Left cardiac atrium (tissue), 4 donors: Measurements from ENCODE around the gene OLFM3. TPM values are rescaled to one million over a fixed set of nuclear protein-coding genes. Genes with fewer than 3 reads are reported as not detected.

ENCODE experiments used
- ATAC-seq, 2 donors: fragments of 200-7000 bp; cut with Tn5 transposase; one replicate each; pipeline ENCODE4 v1.9.1; 2020; ENCODE audit warnings: mild to moderate bottlenecking in 2 of 2, moderate library complexity in 2 of 2
- DNase-seq: peaks from one replicate; pipeline ENCODE4 v3.0.0-alpha.2; 2020
- intact Hi-C, 2 donors: fragments of 100-400 bp; cut with DNase I; formaldehyde crosslinking; loops; one replicate each; pipeline versions ENCODE4 v1.14.1 to v1.15.1; 2022 to 2023
- total RNA-seq, 2 donors: library from RNA; stranded (reverse); fragmentation: NEBNext Ultra II Directional; extraction: Animal tissue kit (Norgen Biotek cat#: 25700); gene quantifications; one replicate each; pipeline ENCODE4 v1.2.1, GENCODE V29; 2021
- donor health status: DM: no; HTN: yes; CAD: no.
- donor health status: DM: no; HTN: yes; CAD: no; lungs with severe emphysema.
- donor health status: DM: yes; HTN: yes; CAD: no.
- donor health status: Dilated cardiomyopathy.

The OLFM3 gene
- total RNA-seq, 2 donors from 2014 or later, result not detected

- DNase-seq, result no peak
- intact Hi-C loops, result no loop called here
- ATAC-seq, result no peak
Observed at GRCh38 chr1:101959456-101959855, 37.3 kb downstream of the OLFM3 start.

GRCh38 chr1:101957771-101958170 lies 39.0 kb downstream of the OLFM3 start:
- DNase-seq (no peak), ATAC-seq (no peak)
- intact Hi-C loops, result no loop called here

- DNase-seq (no peak), ATAC-seq (no peak)
- intact Hi-C loops, result no loop called here
Observed at GRCh38 chr1:101953623-101954022, 43.1 kb downstream of the OLFM3 start.

- DNase-seq (no peak), ATAC-seq (no peak)
- intact Hi-C loops, result no loop called here
Observed at GRCh38 chr1:101945884-101946283, 50.8 kb downstream of the OLFM3 start.

- intact Hi-C loops, result no loop called here
- ATAC-seq, result no peak
- DNase-seq, result no peak
Observed at GRCh38 chr1:101943237-101943636, 53.5 kb downstream of the OLFM3 start.

GRCh38 chr1:101942516-101943193 lies 54.1 kb downstream of the OLFM3 start:
- DNase-seq, result no peak
- no peak for ATAC-seq

GRCh38 chr1:101938681-101939080 lies 58.0 kb downstream of the OLFM3 start:
- intact Hi-C loops, result no loop called here
- DNase-seq (no peak), ATAC-seq (no peak)

More at GRCh38 chr1:101942516-101943193, 54.1 kb downstream of the OLFM3 start:
- intact Hi-C loops, result no loop called here

- intact Hi-C loops, result no loop called here
- ATAC-seq (no peak), DNase-seq (no peak)
Observed at GRCh38 chr1:101929343-101929742, 67.4 kb downstream of the OLFM3 start.

GRCh38 chr1:101928829-101929228 lies 67.9 kb downstream of the OLFM3 start:
- intact Hi-C loops, result no loop called here
- DNase-seq (no peak), ATAC-seq (no peak)

- ATAC-seq (no peak), DNase-seq (no peak)
- intact Hi-C loops, result no loop called here
Observed at GRCh38 chr1:101924700-101925099, 72.0 kb downstream of the OLFM3 start.

GRCh38 chr1:101920577-101920976 lies 76.1 kb downstream of the OLFM3 start:
- no peak for DNase-seq
- no peak for ATAC-seq
- intact Hi-C loops, result no loop called here

GRCh38 chr1:101918277-101918676 lies 78.4 kb downstream of the OLFM3 start:
- no peak for ATAC-seq
- intact Hi-C loops, result no loop called here
- DNase-seq, result no peak

- DNase-seq (no peak), ATAC-seq (peak in 1 of 2 donors; percentile 44)
- intact Hi-C loops, result no loop called here
Observed at GRCh38 chr1:101915597-101915996, 81.1 kb downstream of the OLFM3 start.

- no peak for DNase-seq
- no peak for ATAC-seq
- intact Hi-C loops, result no loop called here
Observed at GRCh38 chr1:101914473-101915242, 82.1 kb downstream of the OLFM3 start.

GRCh38 chr1:101911894-101912293 lies 84.8 kb downstream of the OLFM3 start:
- ATAC-seq (peak in 1 of 2 donors; percentile 56), DNase-seq (no peak)
- intact Hi-C loops, result no loop called here

- DNase-seq (no peak), ATAC-seq (no peak)
- intact Hi-C loops, result no loop called here
Observed at GRCh38 chr1:101908980-101909379, 87.7 kb downstream of the OLFM3 start.

- ATAC-seq (no peak), DNase-seq (no peak)
- intact Hi-C loops, result no loop called here
Observed at GRCh38 chr1:101907264-101907663, 89.5 kb downstream of the OLFM3 start.

GRCh38 chr1:101905283-101905835 lies 91.4 kb downstream of the OLFM3 start:
- ATAC-seq, result no peak
- intact Hi-C loops, result no loop called here

GRCh38 chr1:101902199-101902598 lies 94.5 kb downstream of the OLFM3 start:
- DNase-seq (no peak), ATAC-seq (no peak)
- intact Hi-C loops, result no loop called here

More at GRCh38 chr1:101905283-101905835, 91.4 kb downstream of the OLFM3 start:
- DNase-seq, result no peak

GRCh38 chr1:101898137-101898536 lies 98.6 kb downstream of the OLFM3 start:
- DNase-seq (no peak), ATAC-seq (no peak)
- intact Hi-C loops, result no loop called here
